ENCODE measurements around the gene RAP1GDS1.
"Not testable (repeated sequence)": the region's sequence is repeated elsewhere in the genome, so short reads cannot be mapped to it uniquely, and the experiment has no call there.

DNA sequence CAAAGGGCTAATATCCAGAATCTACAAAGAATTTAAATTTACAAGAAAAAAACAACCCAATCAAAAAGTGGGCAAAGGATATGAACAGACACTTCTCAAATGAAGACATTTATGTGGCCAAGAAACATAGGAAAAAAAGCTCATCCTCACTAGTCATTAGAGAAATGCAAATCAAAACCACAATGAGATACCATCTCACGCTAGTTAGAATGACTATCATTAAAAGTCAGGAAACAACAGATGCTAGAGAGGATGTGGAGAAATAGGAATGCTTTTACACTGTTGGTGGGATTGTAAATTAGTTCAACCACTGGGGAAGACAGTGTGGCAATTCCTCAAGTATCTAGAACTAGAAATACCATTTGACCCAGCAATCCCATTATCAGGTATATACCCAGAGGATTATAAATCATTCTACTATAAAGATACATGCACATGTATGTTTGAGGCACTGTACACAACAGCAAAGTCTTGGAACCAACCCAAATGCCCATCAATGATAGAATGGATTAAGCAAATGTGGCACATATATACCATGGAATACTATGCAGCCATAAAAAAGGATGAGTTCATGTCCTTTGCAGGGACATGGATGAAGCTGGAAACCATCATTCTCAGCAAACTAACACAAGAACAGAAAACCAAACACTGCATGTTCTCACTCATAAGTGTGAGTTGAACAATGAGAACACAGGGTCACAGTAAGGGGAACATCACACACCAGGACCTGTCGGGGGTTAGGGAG is 200.1 kb downstream of the RAP1GDS1 start:
- TF ChIP-seq POLR2A (IDR thresholded peaks at IDR 0.05; ENCODE audit: low read length); GATA1 (IDR thresholded peaks at IDR 0.05; ENCODE audit: low read depth, low read length): not testable (repeated sequence)
